GM12891 (cell line): ENCODE results near the gene COL8A2.

ENCODE experiments used
- PAX5 ChIP-seq: IDR thresholded peaks from 2 replicates; pipeline ENCODE4 v1.6.1; 2011; ENCODE audit warnings: low read length, moderate library complexity, mild to moderate bottlenecking; ENCODE audit not compliant: insufficient read depth, severe bottlenecking
- POLR2A ChIP-seq: IDR thresholded peaks from 2 replicates; pipeline ENCODE4 v1.6.1; 2011; ENCODE audit warnings: low read depth, low read length, control low read depth
- POLR2AphosphoS5 ChIP-seq: IDR thresholded peaks from 2 replicates; pipeline ENCODE4 v1.6.1; 2011; ENCODE audit warnings: low read depth, low read length, control low read depth
- POU2F2 ChIP-seq: IDR thresholded peaks from 2 replicates; pipeline ENCODE4 v1.6.1; 2011; ENCODE audit warnings: low read depth, mild to moderate bottlenecking, control low read depth, low read length, moderate library complexity
- SPI1 ChIP-seq: IDR thresholded peaks from 2 replicates; pipeline ENCODE4 v1.6.1; 2011; ENCODE audit warnings: low read depth, low read length, control low read depth
- TAF1 ChIP-seq: IDR thresholded peaks from 2 replicates; pipeline ENCODE4 v1.6.1; 2011; ENCODE audit warnings: low read depth, low read length, control low read depth

- TF ChIP-seq POLR2A (no peak), POLR2AphosphoS5 (no peak), POU2F2 (no peak), SPI1 (no peak), TAF1 (no peak), PAX5 (no peak)
Measured at GRCh38 chr1:36084497-36085115, 40.4 kb downstream of the COL8A2 start.
